GM18907 (cell line): Measurements from ENCODE around the gene HCRT.
"Not testable (repeated sequence)": the region's sequence is repeated elsewhere in the genome, so short reads cannot be mapped to it uniquely, and the experiment has no call there.

Experiments
- ATAC-seq: cut with Tn5 transposase; IDR thresholded peaks from one replicate; pipeline ENCODE4 v1.9.1; 2021; ENCODE audit warnings: mild to moderate bottlenecking, moderate library complexity; ENCODE audit not compliant: unreplicated experiment

HCRT gene

DNA sequence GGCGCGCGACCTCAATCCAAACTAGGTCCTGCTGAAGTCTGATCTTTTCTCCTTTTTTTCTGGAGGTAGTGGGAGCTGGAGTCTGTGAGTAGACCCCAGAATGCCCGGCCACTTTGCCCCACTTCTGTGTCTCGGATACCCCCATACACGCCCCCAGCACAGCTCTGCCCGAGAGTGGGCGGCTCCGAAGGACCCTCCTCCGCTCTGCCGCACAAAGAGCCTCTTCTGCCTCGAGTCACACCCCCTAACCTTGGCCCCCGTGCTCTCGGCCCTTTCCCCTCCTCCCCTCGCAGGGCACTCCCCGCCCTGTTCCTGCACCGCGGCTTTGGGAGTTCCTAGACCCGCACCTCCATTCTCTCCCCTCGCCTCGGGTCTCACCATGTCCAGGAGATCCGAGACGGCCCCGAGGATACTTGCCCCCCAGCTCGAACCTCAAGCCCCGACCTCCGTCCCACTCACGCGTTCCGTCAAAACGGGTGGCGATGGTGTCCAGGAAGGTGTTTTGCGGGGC, 4.8 kb downstream of the HCRT start:
- ATAC-seq, result no peak

DNA sequence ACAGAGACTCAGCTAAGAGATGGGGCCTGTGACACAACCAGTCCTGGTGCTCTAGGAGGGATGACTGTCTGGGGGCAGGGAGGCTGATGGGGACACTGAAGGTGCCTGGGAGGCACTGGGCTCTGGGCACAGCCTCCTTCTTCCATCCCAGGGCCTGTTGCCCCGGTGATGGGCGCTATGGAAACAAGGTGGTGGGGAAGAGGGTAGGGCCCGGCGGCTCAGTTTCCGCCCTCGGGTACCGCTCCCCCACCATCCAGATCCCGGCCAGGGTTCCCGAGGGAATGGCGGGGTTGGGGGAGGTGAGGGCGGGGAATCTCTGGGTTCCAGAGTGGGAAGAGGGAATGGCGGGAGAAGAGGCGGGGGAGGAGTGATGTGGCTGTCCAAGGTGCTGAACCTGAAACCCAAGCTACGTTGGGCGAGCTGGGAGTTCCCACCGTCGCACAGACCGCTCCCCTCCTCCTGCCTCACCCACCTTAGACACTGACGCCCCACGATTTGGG, 5.3 kb downstream of the HCRT start:
- ATAC-seq, result no peak

DNA sequence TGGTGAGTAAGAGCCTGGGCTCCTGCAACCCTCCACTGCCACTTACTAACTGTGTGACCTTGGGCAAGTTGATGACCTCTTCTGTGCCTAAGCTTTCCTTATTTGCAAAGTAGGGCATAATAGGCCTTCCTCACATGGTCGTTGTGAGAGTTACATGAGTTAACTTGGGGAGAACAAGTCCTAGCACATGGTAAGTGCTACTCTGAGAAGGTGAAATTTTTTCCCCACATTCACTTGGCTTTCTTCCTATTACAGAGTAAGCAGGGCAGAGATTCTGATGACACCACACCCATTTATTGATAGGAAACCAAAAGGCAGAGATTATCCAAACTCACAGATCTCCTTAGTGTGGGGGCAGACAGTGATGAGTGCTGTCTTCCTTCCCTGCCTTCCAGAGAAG, 5.9 kb downstream of the HCRT start:
- ATAC-seq, result no peak

DNA sequence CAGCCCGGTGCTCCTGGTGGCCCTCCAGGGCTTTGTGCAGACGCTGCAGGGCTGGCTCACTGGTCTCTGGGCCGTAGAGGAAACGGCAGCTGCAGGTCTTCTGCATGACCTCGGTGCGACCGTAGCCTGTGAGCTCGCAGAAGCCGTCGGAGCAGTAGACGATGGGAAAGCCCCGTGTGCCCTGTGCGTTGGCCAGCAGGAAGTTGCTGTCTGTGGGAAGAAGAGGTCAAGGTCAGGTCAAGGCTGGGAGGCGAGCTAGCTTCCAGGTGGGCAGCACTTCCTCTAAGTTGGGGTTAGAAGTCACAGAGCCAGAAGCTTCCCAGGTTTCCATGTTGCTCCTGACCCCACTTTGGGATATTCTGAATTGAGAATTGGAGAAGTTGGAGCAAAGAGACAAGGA, 6.4 kb downstream of the HCRT start:
- ATAC-seq, result no peak

DNA sequence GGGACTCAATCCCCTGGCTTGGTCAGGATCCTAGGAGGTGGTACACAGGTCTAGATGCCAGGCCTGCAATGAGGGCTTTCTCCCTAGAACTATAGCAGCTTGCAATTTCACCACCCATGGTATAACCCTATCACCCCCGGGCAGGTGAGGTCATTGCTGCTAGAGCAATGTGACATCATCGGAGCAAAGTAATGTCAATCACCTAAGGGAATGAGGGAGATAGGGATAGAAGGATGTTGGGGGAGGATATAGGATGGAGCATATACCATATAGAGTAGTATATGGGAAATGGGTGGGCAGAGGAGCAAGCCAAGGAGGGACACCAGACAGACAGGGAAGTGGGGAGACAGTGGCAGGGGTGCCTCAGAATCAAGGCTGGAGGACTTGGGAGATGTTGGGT, 7.6 kb downstream of the HCRT start:
- ATAC-seq, result no peak

DNA sequence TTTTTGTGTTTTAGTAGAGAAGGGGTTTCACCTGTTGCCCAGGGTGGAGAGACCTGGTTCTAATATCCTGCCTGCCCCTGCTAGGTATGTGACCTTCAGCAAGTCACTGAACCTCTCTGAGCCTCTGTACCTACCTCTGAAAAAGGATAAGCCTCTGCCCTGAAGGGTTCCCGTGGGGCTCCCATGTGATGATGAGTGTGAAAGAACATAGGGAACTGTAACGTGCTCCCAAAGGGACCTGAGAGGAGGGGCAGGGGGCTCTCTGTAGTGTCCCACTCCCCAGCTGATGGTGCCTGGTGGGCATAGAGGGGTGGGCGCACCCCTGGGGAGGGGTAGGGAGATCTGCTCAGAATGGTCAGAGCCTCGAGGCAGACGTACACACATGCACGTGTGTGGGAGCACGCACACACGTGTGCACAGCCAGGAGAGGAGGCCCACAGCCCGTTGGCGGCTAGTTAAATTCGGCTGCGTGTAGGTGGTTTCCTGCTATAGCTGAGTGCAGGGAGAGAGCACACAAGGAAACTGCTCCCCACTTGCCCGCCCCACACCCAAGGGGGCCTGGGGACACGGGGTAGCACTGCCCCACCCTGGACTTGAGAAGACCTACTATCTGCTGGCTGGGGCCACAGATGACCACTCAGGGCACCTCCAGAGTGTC, 11.0 kb downstream of the HCRT start:
- no peak for ATAC-seq

DNA sequence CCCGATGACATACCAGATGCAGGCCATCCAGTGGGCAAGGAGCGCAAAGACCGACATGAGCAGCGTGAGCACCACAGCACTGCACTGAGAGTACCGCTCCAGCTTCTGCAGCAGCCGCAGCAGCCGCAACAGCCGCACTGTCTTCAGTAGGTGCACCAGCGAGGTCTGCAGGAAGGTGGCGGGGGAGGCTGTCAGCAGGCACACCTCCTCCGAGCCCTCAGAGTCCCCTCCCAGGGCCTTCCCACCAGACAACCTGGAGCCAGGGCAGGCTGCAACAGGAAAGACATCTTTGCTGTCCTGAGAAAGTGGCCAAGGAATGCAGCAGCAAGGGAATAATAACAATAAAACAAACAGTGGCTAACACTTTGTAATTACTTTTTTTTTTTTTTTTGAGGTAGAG, 13.4 kb downstream of the HCRT start:
- ATAC-seq, result no peak

DNA sequence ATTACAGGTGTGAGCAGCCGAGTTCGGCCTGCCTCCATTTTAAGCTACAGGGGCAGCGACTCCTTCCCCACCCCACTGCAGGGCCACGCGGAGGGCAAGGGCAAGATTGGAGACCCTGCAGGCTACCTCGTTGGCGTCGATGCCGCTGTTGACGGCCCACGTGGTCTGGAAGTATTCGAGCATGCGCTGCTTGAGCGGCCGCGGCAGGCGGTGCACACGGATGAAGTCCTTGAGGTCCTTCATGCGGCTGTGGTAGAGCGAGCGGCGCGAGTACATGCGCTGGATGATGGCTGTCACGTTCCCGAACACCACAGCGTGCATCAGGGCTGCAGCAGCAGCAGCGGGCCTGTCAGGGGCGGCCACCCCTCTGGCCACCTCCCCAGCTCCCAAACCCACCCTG, 15.9 kb downstream of the HCRT start:
- no peak for ATAC-seq

DNA sequence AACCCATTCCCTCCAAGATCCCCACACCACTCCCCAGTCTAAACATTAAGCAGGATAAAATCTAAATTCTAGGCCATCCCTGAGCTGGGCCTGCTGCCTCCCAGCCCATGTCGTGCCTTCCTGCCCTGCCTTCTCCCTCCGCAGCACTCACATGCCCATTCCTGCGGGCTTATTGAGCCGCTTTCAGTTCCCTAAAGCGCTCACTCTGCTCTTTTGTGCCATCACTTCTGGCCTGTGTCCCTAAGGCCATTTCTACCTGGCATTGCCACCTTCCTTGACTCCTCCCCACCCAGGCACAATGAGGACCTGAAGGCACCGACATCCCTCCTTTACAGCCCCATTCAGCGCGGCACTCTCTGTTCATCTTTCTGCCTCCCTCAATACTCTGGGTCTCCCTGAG, 17.4 kb downstream of the HCRT start:
- no peak for ATAC-seq

DNA sequence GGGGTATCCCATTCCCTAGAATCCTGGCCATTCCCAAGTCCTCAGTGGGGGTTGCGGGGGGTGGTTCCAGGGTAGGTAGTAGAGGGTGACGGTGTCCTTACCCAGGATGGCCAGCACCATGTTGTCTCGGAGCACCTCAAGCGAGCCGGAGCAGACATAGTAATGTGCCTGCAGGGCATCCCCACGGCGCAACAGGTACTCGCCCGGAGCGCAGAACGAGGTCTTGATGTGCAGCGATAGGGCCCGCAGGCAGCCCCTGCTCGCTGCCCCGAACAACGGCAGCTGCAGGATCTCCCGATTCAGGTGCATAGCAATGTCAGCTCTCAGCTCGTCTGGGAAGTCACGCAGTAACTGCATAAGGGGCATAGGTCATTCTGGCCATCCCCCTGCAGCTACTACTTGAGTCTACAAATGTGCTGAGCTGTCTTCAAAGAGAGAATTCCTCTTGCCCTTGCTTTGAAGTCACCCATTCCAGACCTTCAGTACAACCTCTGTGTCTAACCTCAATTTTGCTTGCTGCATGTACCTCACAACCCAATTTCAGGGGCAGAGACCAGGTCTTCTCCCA, 19.0 kb downstream of the HCRT start:
- ATAC-seq, result no peak

DNA sequence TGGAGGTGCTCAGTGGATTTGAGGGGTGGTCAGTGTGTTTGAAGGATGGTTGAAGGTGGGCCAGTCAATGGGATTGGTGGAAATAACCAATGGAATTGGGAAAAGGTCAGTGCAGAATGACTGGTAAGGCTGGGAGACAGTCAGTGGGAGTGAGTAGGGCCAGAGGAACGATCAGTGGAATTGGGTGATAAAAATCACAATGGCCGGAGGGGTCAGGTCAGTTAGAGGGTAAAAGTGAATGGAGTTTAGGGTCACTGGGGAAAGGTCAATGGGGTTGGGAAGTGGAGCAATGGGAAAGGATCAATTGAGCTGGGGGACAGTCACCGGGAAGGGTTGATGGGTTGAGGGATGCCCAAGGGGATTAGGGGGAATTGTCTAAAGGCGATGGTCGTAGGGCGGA, 19.5 kb downstream of the HCRT start:
- ATAC-seq, result no peak

DNA sequence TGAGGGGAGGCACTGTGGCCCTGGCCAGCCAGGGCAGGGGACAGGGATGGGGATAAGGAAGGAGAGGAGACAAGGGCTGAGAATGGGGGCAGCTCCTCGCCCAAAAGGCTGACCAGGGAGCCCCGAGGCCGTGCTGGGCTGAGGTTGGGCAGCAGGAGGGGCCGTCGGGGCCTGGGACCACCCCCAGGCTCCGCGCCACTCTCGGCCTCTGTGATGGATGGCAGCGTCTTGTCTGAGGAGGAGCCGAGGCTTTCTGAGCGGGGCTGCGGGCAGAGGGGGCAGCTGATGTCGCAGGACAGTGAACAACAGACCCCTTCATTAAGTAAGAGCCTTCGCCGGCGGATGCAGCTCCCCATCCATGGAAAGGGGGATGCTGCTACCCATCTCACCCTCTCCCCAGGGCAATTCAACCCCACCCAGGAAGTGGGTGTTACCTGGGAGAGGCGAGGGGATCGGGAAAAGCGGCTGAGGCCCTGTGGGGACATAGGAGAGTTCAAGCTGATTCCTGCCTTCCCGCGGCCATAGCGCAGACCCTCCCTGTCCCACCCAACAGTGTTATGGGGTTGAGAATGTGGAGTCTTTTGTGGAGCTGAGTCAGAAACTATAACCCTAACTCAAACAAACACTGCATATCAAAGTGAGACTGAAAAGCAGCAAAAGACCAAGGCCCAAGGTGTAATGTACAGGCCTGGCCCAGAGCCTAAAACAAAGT, 21.4 kb downstream of the HCRT start:
- ATAC-seq, result no peak

DNA sequence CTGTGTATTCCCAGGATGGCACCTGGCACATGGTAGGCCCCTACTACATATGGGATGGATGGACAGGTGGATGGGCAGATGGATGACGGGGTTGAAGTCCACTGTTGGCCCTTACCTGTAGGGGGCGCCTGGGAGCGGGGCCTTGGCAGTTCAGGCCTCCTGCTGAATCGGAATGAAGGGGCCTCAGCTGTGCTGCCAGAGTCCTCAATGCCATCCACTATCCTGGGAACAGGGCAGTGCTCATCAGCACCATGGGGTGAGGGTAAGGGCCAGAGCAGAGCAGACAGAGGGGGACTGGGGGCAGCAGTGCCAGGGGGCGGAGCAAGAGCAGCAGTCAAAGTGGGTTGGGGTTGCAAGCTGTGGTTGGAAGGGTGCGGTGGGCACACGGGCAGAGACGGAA, 22.1 kb downstream of the HCRT start:
- no peak for ATAC-seq

DNA sequence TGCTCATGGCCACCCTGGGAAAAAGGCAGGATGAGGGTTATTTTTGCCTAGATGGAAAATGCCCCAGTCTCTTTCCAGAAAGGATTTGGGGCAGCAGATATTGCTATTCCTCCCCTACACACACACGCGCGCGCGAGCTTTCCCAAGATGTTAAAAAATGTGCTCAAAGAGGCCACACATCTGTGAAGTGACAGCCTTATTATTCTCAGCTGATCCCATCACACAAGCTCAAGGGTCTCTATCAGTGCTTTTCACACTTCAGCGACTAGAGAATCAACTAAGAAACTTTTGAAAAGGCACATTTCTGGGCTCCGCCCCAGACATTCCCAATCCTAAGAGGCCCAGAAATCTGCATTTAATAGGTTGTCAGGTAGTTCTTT, 24.7 kb downstream of the HCRT start:
- ATAC-seq, result no peak

DNA sequence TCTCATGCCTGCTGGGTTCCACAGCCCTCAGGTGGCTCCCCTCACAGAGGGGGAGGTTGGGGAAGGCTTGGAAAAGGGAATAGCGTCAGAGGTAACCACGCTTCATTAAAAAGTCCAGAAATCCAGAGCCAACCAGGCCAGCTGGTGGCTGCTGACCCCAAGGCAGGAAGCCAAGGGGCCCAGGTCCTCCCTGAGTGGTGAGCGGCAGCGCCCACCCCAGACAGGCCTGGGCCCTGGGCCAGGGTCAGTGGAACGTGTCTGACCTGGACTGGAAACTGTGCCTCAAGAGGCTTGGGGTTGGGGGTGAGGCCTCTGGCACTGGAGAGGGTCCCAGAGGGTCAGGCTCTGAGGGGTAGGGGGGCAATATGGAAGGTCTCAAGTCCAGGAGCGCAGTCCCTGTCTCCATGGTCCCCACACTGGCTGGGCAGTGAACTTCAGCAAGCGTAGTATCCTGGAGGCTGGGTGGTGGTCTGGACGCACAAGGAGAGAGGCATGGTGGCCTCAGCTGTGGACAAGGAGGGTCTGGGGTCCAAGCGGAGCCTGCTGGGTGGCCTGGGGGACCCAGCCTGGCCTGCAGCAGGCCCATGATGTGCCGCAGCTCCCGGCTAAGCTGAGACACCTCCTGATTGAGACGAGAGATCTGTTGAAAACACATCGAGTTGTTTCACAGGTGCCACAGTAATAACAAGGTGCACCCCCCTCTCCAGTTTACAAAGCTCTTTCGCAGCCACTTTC, 25.3 kb downstream of the HCRT start:
- ATAC-seq, result no peak

DNA sequence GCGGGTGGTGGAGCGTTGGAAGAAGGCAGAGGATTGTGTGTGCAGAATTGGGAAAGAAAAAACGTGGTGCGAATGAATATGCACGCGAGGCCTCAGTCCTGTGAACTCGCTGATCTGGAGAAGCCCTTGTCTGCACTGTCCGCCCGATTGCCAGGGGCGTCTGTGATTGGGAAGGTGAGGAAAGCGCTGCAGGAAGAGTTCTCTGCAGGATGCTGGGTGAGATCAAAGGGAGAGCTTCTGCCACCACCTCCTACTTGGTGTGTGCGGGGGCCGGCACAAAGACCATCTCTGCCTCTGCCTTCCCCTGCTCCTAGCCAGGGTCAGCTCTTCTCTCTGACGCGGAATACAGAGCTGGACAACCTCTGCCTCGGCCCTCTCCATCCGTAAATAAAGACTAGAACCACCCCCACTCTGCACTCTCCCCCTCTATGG, 29.6 kb downstream of the HCRT start:
- ATAC-seq, result no peak

DNA sequence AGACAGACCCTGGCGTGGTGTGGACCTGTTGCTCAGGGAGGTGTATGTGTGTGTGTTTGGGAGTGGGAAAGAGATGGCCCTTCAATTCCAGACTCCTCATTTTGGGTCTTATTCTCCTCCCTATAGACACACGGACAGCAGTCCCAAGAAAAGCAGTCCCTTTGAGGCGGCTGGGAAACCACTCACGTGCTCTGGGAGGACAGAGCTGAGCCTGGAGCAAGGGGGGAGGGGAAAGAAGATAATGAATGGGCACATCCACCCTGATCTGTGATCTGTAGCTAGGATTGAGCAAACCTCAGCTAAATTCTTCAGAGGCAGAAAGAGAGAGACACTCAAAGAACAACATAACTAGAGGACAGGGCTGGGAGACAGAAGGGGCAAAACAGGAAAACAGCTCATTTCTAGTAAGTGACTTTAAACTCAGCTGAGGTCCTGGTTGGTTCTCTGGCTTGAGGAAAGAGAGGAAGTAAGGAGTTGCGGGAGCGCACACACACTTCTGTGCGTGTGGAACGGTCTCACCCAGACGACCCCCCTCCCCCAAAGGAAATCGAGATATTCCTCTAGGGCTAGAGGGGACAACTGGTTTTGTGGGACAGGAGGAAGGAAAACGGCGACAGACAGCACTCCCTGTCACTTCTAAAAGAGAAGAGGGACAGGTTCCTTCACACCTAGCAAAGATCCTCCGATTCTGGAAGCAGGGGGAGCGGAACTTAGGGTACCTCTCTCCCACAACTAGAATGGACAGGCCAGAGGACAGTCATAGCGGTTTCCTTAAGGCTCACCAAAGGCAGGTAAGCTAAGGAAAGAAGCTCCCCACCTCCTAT, 31.1 kb downstream of the HCRT start:
- no peak for ATAC-seq

DNA sequence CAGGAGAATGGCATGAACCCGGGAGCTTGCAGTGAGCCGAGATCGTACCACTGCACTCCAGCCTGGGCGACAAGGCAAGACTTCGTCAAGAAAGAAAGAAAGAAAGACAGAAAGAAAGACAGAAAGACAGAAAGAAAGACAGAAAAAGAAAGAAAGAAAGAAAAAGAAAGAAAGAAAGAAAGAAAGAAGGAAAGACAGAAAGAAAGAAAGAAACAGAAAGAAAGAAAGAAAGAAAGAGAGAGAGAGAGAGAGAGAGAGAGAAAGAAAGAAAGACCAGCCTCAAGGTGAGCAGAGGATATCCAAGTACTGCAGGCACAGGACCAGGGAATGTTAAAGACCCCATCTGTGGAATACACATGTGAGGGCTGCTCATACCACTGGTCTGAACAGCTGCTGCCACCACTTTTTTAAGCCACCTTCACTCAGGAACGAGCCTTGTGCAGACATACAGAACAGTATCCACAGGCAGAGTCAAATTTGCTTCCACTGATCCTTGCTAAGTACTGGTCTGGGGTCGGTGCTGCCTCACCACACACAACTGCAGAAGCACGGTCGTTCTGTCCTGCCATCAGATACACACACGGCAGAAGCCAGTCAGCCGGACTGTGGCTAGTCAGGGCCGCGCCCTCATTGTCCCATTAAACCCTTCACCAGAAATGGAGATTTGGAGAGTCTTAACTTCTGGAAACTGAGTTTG, 38.2 kb downstream of the HCRT start:
- no peak for ATAC-seq

DNA sequence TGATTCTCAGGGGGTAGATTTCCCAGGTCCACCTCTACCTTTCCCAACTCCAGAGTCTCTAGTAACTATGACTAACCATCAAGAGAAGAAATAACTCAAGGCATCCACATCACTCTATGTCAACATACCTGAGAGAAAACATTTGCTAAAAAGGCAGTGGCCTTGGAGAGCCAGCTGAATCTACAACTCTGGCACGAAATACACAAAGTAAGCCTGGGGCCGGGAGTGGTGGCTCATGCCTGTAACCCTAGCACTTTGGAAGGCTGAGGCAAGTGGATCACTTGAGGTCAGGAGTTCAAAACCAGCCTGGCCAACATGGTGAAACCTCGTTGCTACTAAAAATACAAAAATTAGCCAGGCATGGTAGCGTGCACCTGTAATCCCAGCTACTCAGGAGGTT, 42.1 kb downstream of the HCRT start:
- ATAC-seq, result not testable (repeated sequence)

DNA sequence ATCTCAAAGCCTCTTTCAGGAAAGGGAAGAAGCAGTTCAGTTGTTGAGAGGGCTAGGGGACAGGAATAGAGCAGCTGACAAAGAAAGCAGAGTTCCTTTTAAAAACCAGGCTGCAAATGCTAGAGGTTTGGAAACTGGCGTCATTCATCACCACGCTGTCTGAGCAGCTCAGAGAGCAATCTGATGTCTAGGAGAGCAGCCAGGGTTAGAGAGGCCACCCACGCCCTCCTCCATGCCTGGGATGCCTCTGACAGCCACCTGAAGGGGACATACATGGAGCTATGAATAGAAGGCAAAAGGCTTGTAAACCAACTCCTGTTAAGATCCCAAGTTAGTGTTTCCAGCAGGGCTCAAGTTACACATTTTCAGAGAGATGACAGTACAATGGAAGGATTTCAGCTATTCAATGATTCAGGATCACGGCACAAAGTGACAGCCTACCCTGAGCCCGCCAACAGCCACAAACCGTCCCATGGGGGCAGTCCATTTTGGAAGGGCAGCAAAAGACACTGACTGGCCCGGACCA, 42.8 kb downstream of the HCRT start:
- no peak for ATAC-seq
